GM12875 (cell line): Measurements from ENCODE around the gene TAF5.
"Not testable (repeated sequence)": the region's sequence is repeated elsewhere in the genome, so short reads cannot be mapped to it uniquely, and the experiment has no call there.

Experiments used
- H3K4me3 ChIP-seq: one replicate; pipeline ENCODE4 v1.5.1; 2011; ENCODE audit warnings: low read depth, low read length, control low read depth
- TF ChIP-seq, protein P1 (sequence below): IDR thresholded peaks from 2 replicates; pipeline ENCODE4 v1.5.1; 2011; ENCODE audit warnings: low read depth, mild to moderate bottlenecking, control low read depth, inconsistent platforms, low read length, moderate library complexity, borderline replicate concordance; ENCODE audit not compliant: insufficient read depth

The TAF5 gene

DNA sequence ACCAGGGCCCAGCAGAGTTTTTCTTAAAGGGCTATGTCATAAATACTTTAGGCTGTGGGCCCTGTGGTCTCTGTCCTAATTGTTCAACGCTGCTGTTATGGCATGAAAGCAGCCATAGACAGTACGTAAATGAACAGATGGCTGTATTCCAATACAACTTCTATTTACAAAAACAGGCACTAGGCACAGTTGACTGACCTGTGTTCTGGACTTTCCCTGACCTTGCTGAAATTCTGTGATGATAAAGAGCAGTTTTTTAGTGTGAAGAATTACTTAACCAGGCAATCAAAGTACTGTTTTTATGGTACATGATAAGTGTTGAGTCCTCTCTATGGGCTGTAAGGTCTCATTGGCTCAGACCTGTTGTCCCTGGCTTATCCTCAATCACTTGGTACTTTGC, 45.8 kb downstream of the TAF5 start:
- H3K4me3 ChIP-seq, result no peak overlapping the region
- TF ChIP-seq, protein P1, sequence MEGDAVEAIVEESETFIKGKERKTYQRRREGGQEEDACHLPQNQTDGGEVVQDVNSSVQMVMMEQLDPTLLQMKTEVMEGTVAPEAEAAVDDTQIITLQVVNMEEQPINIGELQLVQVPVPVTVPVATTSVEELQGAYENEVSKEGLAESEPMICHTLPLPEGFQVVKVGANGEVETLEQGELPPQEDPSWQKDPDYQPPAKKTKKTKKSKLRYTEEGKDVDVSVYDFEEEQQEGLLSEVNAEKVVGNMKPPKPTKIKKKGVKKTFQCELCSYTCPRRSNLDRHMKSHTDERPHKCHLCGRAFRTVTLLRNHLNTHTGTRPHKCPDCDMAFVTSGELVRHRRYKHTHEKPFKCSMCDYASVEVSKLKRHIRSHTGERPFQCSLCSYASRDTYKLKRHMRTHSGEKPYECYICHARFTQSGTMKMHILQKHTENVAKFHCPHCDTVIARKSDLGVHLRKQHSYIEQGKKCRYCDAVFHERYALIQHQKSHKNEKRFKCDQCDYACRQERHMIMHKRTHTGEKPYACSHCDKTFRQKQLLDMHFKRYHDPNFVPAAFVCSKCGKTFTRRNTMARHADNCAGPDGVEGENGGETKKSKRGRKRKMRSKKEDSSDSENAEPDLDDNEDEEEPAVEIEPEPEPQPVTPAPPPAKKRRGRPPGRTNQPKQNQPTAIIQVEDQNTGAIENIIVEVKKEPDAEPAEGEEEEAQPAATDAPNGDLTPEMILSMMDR, result no peak

DNA sequence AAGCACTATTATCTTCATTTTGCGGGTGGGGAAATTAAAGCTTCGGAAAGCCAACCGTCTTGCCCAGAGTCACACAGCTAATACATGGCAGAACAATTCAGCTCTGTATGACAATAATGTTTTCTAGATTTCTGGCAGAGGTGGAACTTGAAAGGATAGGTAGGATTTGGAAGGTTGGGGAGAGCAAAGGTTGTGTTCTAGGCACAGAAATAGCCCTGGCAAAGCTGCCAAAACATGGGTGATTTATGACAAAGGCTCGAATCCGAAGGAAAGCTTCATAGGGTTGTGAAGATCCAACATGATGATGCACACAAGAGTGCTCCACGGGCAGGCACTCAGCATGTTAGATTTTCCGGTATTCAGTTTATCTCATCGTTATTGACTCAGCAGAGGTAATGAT, 47.8 kb downstream of the TAF5 start:
- H3K4me3 ChIP-seq, result no peak overlapping the region

GRCh38 chr10:103416436-103417147, 48.8 kb downstream of the TAF5 start:
- TF ChIP-seq, protein P1, result peak; percentile 33; the same call in 1 of the 2 replicates

More for the DNA sequence above, 47.8 kb downstream of the TAF5 start:
- TF ChIP-seq, protein P1, result no peak

DNA sequence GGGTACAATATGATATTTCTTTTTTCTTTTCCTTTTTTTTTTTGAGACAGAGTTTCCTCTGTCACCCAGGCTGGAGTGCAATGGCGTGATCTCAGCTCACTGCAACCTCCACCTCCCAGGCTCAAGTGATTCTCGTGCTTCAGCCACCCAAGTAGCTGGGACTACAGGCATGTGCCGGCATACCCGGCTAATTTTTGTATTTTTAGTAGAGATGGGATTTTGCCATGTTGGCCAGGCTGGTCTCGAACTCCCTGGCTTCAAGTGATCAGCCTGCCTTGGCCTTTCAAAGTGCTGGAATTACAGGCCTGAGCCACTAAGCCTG, 49.3 kb downstream of the TAF5 start:
- H3K4me3 ChIP-seq, result not testable (repeated sequence)

More at GRCh38 chr10:103416436-103417147, 48.8 kb downstream of the TAF5 start:
- H3K4me3 ChIP-seq, result no peak overlapping the region

GRCh38 chr10:103417601-103418000, 49.8 kb downstream of the TAF5 start:
- TF ChIP-seq, protein P1, result no peak
- H3K4me3 ChIP-seq, result no peak overlapping the region

DNA sequence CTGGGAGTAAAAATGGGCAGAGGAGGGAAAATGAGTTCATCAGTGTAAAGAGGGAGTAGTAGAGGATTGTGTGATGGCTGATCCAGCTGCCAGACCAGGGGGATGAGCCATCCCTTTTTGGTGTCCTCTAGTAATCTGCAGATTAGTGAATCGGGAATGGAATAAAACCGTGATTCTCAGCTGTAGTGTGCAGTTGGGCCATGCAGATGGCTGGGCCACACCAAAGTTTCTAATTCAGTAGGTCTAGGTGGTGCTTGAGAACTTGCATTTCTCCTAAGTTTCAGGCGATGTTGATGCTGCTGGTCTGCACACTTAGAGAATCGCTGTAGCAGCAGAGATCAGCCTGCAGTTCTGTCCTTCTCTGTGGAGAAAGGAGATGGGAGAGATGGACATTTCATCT, 51.3 kb downstream of the TAF5 start:
- TF ChIP-seq, protein P1, result no peak
- no peak overlapping the region for H3K4me3 ChIP-seq

DNA sequence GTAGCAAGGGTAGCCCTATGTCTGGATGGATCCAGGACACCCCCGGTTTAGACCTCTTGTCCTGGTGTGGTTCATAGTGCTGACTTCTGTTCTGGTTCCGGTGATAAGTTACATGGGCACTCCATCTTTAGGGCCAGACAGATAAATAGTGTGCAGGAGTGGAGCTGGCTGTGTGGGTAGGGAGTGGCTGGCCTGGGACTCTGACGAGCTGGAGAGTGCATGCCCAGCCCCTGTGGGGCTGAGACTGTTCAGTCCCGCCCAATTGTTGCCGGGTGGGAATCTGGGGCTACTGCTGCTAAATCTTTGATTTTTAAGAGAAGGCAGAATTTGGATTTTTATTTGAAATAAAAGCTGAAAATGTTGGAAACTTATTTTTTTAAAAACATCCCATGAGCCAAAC, 56.0 kb downstream of the TAF5 start:
- H3K4me3 ChIP-seq, result no peak overlapping the region
- TF ChIP-seq, protein P1, result no peak
